ENCODE results near the gene SPSB4. TPM values are rescaled to one million over a fixed set of nuclear protein-coding genes. Genes with fewer than 3 reads are reported as not detected.

SPSB4 gene
- total and polyA plus RNA-seq, 9 of the 15 experiments (the other 6 are each of a cell fraction or from before 2014, with no cell fraction given) = not detected

DNA sequence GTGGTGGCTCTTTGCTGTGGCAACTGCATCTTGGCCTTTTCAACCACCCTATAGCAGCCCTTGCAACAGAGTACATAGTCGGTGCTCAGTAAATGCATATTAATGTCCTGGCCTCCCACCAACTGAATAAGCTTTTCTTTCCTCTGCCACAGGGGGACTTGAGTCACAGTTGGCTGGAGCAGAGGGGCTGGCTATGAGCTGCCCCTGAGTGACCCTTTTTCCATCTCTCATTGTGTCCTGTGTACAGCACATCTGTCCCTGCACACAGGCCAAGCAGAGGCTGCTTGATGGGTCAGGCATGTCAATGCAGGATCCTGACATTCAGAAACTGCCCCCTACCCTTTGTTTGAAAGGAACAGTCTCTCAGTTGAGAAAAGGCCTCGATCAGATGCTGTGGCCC lies 22.4 kb downstream of the SPSB4 start:
- Histone ChIP-seq H3K9me1 (ENCODE audit: control insufficient read depth, insufficient read depth, low read length) (peaks cover 3% of the 10 kb centered on the region), H3K9me3 (replicated peaks; ENCODE audit: control insufficient read depth, insufficient read depth, low read depth, low read length) (no peaks in the 10 kb centered on the region), H3K9ac (ENCODE audit: insufficient read depth in 1 of 2, low read depth in 2 of 2, low read length in 2 of 2) (no peak overlapping the region), H3K4me2 (ENCODE audit: insufficient read depth, low read length) (no peak overlapping the region), H3K27me3 (ENCODE audit: control insufficient read depth in 2 of 2, insufficient read depth in 2 of 2, low read length in 2 of 2) (peaks cover 35 to 67% of the 10 kb centered on the region in 2 experiments), H3K27ac (ENCODE audit: extremely low read depth, low read depth, low read length) (no peak overlapping the region), H4K20me1 (replicated peaks; ENCODE audit: control insufficient read depth, insufficient read depth, low read length) (0 out of 2 replicates have a peak, but pooled peaks cover 8% of the 10 kb centered on the region), H3K36me3 (ENCODE audit: control insufficient read depth, insufficient read depth, low read length) (no peaks in the 10 kb centered on the region), H2AFZ (ENCODE audit: low read depth, low read length) (no peak overlapping the region), H3K4me1 (replicated peaks in 1 of 2; ENCODE audit: control insufficient read depth in 2 of 2, insufficient read depth in 2 of 2, low read length in 2 of 2) (no peaks in the 10 kb centered on the region; a peak in 1 of 5 replicates), H3K4me3 (no peak overlapping the region), H3K79me2 (ENCODE audit: control insufficient read depth, insufficient read depth, low read length) (no peaks in the 10 kb centered on the region)
- FAIRE-seq = no peak
- DNase-seq (ENCODE audit: extremely low read depth in 1 of 4, low spot score in 3 of 4) = no peak
- intact Hi-C loops (cut with micrococcal nuclease) = no loop called here
- POLR2A ChIA-PET = interaction anchor here (0.8 kb wide), 1 partner anchor 1132 kb away, joined by 4 read pairs; no protein-coding TSS in a partner anchor
- CTCF ChIA-PET (ENCODE audit: low intra/inter-chr PET ratio) = no interaction called here
- ATAC-seq = no peak
- in situ Hi-C loops (cut with MboI) = no loop called here
- 0% methylated on average over 2 of the region's 2 CpGs for WGBS (ENCODE audit: insufficient coverage, low coverage, missing lambda C conversion rate)
- no TSS peak for BruUV-seq (replicated peaks)
- TF ChIP-seq ZNF436 (CRISPR knock-in tag; IDR thresholded peaks at IDR 0.05) (no peak), E2F3 (CRISPR knock-in tag; IDR thresholded peaks at IDR 0.05) (no peak), MYNN (IDR thresholded peaks at IDR 0.05) (no peak), MYNN (CRISPR knock-in tag; IDR thresholded peaks at IDR 0.05) (no peak), CHD1 (IDR thresholded peaks at IDR 0.05; ENCODE audit: low read length) (no peak)

DNA sequence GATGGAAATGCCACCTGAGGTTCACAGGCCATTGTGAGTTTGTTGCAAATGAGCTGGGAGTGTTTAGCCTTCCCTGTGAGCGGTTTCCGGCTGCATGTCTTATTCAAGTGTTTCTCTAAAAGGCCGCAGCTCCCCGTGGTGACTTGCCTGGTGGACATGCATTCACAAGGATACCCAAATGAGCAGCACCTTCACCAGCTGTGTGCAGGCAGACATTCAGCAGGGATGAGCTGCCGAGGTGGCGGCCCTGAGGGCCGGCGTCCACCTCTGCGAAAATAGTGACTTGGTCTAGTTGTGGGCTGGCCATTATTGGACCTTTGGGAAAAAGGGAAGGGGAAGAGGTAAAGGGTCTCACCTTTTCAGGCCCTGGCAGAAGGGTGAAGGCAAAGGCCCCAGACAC lies 23.4 kb downstream of the SPSB4 start:
- H3K9me3 ChIP-seq (replicated peaks; ENCODE audit: control insufficient read depth, insufficient read depth, low read depth, low read length) = no peaks in the 10 kb centered on the region
- ATAC-seq = no peak
- H3K36me3 ChIP-seq (ENCODE audit: control insufficient read depth, insufficient read depth, low read length) = no peaks in the 10 kb centered on the region
- H3K79me2 ChIP-seq (ENCODE audit: control insufficient read depth, insufficient read depth, low read length) = no peaks in the 10 kb centered on the region
- no peak overlapping the region for H3K9ac ChIP-seq (ENCODE audit: insufficient read depth in 1 of 2, low read depth in 2 of 2, low read length in 2 of 2)
- BruUV-seq (replicated peaks) = no TSS peak
- no peak for DNase-seq (ENCODE audit: extremely low read depth in 1 of 4, low spot score in 3 of 4)
- H3K9me1 ChIP-seq (ENCODE audit: control insufficient read depth, insufficient read depth, low read length) = peaks cover 3% of the 10 kb centered on the region
- intact Hi-C loops (cut with micrococcal nuclease) (no loop called here), in situ Hi-C loops (cut with MboI) (no loop called here)
- H4K20me1 ChIP-seq (replicated peaks; ENCODE audit: control insufficient read depth, insufficient read depth, low read length) = 0 out of 2 replicates have a peak, but pooled peaks cover 8% of the 10 kb centered on the region
- no peak for FAIRE-seq
- CTCF ChIA-PET (ENCODE audit: low intra/inter-chr PET ratio) = no interaction called here
- H3K4me3 ChIP-seq = no peak overlapping the region
- H3K4me2 ChIP-seq (ENCODE audit: insufficient read depth, low read length) = no peak overlapping the region
- H2AFZ ChIP-seq (ENCODE audit: low read depth, low read length) = no peak overlapping the region
- POLR2A ChIA-PET = interaction anchor here (0.8 kb wide), 1 partner anchor 29 kb away, joined by 3 read pairs; no protein-coding TSS in a partner anchor
- H3K27ac ChIP-seq (ENCODE audit: extremely low read depth, low read depth, low read length) = no peak overlapping the region
- no peaks in the 10 kb centered on the region; a peak in 1 of 5 replicates for H3K4me1 ChIP-seq (replicated peaks in 1 of 2; ENCODE audit: control insufficient read depth in 2 of 2, insufficient read depth in 2 of 2, low read length in 2 of 2)
- 0% methylated on average over 9 of the region's 9 CpGs for WGBS (ENCODE audit: insufficient coverage, low coverage, missing lambda C conversion rate)
- H3K27me3 ChIP-seq (ENCODE audit: control insufficient read depth in 2 of 2, insufficient read depth in 2 of 2, low read length in 2 of 2) = peaks cover 35 to 63% of the 10 kb centered on the region in 2 experiments
- TF ChIP-seq DDX20 (tag; IDR thresholded peaks at IDR 0.05; ENCODE audit: low read depth) (no peak), SMARCB1 (IDR thresholded peaks at IDR 0.05; ENCODE audit: insufficient read length, low read depth) (no peak), TAF9B (IDR thresholded peaks at IDR 0.05; ENCODE audit: partially characterized antibody) (no peak), CUX1 (CRISPR knock-in tag; IDR thresholded peaks at IDR 0.05) (no peak), SMARCE1 (IDR thresholded peaks at IDR 0.05) (no peak)
- TF ChIP-seq, protein P1, sequence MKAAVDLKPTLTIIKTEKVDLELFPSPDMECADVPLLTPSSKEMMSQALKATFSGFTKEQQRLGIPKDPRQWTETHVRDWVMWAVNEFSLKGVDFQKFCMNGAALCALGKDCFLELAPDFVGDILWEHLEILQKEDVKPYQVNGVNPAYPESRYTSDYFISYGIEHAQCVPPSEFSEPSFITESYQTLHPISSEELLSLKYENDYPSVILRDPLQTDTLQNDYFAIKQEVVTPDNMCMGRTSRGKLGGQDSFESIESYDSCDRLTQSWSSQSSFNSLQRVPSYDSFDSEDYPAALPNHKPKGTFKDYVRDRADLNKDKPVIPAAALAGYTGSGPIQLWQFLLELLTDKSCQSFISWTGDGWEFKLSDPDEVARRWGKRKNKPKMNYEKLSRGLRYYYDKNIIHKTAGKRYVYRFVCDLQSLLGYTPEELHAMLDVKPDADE (conservative IDR thresholded peaks at IDR 0.05; ENCODE audit: control insufficient read depth, low read depth, low read length) = no peak
